NCI-H345 (cell line): Measurements from ENCODE around the gene MIP.
"Not testable (repeated sequence)": the region's sequence is repeated elsewhere in the genome, so short reads cannot be mapped to it uniquely, and the experiment has no call there.

Source experiments
- DNase-seq: peaks from one replicate; lab custom pipeline; 2025; lab: John Stamatoyannopoulos, UW

Gene MIP

DNA sequence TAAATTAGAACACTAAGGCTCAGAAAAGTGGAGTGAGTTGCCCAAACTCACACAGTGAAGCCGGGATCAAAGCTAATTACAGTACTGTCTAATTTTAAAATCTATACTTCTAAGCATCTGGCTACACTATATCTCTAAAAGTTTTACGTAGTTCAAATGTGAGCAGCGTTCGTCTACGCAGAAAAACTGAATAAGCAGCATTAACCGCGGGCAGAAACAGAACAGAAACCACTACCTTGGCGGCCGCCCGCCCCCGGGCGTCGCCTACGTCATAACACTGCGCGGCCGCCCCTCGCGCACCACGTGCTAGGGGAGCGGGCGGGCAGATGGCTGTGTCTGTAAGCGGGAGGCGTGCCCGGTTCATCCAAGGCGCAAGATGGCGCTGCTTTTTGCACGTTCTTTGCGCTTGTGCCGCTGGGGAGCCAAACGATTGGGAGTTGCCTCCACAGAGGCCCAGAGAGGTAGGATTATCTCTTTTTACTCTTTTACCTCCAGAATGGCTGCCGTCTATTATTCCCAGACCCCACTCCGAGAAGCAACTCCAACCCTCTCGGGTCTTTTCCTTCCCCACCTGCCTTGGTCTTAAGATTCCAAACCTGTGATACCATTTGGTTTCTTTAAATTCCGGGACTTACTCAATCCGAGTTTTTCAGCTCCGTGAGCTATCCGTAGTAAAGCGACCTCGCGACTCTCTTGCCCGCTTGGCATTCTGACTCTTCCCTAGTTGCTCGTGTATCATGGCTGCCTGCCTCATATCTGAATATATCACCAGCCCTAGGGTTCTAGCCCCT is 14.0 kb upstream of the MIP start, which contains the start of gene SPRYD4:
SPRYD4 (plus strand) TSS at position 363 of the 791 bp plus-strand sequence; CDS start at position 377, 14 bp downstream.
- peak; percentile 94 for DNase-seq

DNA sequence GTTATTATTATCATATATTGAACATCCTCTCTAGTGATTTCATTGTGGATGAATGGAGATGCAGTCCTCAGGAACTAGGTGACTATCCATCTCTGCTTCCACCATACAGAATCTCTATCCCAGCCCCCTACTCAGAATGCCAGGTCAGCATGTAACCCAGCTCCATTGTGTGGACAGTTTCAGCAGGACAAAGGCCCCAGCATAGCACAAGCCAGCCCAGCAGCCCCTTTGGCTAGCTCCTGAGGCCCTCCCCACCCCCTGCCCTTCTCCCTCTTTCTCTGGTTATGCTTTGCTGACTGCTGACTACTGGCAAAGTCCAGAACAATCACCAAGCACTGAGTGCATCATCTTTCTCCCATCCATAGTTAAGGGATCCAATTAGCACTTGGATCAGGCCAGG is 8.1 kb upstream of the MIP start:
- no peak for DNase-seq

DNA sequence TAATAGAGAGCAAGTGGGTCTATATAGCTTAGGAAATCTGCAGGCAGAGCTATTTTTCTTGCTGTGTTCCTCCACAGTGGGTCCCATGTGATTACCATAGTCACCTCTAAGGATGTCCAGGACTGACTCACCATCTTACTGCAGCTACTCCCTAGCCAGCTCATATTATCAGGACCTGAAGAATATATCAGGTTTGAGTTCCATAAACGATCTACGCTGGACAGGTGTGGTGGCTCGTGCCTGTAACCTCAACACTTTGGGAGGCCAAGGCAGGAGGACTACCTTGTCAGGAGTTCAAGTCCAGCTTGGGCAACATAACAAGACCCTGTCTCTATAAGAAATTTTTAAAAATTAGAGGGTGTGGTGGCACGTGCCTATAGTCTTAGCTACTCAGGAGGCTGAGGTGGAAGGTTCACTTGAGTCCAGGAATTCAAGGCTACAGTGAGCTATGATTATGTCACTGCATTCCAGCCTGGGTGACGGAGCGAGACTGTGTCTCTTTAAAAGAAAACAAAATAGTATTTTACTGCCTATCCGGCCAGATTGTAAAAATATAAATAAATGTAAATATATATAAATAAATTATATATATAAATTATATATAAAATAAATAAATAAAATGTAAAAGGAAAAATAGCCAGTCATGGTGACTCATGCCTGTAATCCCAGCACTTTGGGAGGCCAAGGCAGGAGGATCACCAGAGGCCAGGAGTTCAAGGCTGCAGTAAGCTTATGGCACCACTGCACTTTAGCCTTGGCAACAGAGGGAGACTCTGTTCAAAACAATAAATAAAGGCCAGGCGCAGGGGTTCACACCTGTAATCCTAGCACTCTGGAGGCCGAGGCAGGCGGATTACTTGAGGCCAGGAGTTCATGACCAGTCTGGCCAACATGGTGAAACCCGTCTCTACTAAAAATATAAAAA is 7.0 kb upstream of the MIP start:
- DNase-seq: no peak

DNA sequence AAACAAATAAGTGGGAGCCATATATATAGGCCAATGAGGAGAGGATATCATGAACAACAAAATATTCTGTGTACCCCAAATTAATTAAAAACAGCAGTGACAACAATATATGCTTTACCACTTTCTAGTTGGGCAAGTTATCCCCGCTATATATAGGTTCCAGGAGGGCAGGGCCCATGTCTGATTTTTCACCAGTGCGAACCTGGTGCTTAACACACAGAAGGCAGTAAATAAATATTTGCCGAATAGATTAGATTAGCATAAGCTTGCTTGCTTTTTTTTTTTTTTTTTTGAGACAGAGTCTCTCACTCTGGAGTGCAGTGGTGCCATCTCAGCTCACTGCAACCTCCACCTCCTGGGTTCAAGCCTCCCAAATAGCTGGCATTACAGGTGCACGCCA is 3.4 kb upstream of the MIP start:
- DNase-seq: no peak

DNA sequence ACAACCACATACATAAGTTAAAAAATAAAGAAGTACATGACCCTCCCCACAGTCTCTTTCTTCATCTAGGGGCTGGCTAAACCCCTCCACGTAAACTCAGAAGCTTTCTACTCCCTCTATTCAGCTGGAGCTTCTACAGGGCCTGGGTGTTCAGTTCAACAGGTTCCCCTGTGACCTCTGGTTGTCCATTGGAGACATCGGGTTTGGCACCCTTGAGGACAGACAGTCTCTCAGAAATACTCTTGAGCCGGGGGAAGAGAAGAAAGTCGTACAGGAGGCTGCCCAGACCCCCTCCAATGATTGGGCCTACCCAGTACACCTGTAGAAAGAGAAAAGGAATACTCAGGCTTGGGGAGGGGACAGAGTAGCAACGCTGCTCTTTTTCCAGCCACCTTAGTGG is 3.3 kb downstream of the MIP start:
- no peak for DNase-seq

DNA sequence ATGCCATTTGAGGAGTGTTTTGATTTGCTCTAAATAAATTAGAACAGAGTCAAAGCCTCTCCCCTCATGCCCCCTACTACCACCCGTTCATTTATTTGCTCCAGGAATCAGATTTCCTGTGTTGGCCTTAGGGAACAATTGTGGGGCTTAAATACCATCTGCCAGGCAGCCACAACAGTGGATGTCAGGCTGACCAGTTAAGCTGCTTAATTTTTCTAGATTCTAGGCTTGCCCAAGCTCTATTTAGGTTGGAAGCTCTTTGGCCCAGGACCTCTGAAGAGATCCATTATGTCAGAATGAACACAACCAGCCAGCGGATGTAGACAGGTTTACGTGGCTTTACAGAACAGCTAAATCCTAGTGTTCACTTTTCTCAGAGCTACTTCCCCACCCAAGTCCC is 4.2 kb downstream of the MIP start:
- DNase-seq: no peak

DNA sequence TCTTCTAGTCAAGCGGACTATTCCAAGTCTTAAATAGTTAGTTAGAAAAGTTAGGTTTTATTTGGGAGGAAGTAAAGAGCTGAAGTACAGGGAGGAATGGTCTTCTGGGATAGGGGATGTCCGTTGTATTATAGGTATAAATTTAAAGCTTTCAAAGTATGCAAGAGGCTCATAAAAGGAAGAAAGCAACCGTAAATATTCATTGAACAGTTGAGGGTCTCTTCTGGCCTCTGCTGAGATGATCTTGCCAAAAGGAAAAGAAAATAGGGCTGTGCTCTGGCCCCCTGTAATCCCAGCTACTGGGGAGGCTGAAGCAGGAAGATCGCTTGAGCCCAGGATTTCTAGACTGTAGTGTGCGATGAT is 4.9 kb downstream of the MIP start:
- DNase-seq: no peak

DNA sequence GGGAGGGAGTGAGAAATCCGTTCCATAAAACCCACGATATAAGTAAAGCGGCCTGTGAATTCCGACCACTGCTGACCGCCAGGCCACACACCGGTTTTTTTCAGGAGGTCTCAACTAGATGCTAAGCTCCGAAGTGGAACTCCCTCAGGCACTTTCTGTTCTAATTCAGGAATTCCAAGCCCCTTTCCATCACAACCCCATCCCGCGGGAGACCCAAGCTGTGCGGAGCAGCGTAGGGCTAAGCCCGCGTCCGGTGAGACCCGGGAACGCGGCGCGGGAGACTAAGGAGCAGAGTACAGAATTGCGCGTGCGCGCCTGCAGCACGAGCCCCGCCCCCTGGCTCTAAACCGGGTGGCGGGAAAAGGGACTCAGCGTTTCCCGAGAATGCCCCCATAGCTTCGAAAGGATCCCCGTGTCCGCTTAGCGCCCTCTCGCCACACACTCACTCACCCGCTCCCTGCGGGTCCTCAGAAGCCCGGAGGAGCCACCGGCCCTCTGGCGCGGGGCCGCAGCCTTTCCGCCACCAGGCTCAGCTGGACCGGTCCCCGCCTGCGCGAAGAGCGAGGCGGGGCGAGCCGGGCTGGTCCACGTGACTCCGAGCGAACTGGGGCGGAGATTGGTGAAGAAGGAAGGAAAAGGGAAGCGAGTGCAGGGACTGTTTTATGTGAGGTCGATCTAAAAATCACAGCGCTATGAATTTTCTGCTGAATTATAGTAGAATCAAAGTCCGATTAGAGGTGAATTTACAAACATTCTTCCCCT is 5.4 kb downstream of the MIP start, which contains the start of gene TIMELESS:
TIMELESS (minus strand) TSS at position 567 of the 762 bp plus-strand sequence. CDS start 15,256 bp downstream, outside the sequence.
- DNase-seq: peak; percentile 92

DNA sequence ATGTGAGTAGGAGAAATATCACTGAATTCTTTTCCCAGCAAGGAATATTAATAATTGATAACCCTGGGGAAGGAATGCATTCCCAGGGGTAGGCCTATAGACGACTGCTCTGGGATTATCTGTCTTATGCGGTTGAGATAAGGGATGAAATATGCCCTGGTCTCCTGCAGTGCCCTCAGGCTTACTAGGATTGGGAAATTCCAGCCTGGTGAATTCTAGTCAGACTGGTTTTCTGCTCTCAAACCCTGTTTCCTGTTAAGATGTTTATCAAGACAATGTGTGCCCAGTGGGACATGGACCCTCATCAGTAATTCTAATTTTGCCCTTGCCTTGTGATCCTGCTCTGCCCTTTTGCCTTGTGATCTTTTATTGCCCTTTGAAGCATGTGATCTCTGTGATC is 11.2 kb downstream of the MIP start:
- not testable (repeated sequence) for DNase-seq

DNA sequence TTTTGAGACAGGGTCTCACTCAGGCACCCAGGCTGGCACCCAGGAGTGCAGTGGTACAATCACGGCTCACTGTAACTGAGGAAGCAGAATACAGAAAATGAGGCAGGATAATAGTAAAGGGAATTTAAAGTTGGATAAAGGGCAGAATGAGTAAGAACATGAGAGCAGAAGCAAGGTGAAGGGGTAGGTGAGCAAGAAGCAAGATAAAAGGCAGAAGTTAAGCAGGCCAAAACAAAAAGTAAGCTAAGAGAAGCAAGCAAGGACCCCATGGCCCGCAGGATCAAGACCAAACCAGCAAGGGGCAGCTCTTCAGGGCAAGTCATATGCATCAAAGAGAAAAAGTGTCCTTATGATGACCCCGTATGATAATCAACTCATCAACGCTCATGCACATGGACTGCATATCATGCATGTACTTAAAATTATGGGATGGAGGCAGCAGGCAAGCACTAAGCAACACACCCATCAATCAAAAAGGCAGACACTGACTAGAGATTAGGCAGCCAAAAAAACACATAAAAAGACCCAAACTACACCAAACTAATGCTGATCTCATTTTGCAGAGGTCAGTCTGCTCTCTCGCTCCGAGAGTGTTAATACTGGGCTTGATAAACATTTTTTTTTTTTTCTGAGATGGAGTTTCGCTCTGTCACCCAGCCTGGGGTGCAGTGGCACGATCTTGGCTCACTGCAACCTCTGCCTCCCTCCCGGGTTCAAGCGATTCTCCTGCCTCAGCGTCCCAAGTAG is 16.9 kb downstream of the MIP start:
- no peak for DNase-seq

DNA sequence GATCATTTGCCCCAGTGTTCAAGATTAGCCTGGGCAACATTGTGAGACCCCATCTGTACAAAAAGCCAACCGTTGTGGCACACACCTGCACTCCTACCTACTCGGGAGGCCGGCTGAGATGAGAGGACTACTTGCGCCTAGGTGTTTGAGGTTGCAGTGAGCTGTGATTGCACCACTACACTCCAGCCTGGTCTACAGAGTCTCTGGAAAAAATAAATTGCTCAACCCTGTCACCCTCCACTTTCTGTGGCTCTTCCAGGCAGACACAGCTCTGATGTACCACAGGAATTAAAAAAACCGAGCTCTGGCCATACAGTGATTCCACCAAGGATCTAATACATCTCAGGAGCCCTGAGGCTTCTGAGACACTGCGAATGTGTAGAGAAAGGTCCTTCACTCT is 19.6 kb downstream of the MIP start:
- DNase-seq: no peak

DNA sequence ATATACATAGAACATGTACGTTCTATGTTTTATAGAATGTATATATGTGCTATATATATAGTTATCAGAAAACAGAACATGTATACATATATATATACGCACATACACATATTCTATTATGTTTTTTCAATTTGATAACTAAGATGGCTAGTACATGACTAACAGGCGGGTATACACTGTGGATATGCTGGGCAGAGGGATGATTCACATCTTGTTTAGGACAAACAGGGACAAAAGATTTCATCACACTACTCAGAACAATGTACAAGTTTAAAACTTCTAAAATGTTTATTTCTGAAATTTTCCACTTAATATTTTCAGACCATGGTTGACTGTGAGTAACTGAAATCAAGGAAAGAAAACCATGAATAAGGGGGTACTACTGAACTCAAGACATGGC is 22.6 kb downstream of the MIP start:
- DNase-seq: no peak

DNA sequence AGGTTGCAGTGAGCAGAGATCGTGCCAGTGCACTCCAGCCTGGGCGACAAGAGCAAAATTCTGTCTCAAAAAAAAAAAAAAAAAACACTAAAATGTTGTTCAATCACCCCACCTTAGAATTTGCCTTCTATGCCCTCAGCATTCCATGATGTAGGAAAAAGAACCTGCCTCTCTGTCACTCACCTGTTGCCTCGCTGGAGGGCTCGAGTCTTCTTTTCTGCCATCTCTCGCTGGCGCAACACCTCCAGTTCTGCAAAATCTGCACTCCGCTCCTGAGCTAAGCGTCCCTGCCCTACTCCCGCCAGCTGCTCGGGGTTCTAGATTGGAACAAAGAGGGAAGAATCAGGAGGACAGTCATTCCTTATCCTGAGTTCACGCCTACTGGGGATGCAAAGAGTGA is 23.2 kb downstream of the MIP start:
- DNase-seq: no peak

DNA sequence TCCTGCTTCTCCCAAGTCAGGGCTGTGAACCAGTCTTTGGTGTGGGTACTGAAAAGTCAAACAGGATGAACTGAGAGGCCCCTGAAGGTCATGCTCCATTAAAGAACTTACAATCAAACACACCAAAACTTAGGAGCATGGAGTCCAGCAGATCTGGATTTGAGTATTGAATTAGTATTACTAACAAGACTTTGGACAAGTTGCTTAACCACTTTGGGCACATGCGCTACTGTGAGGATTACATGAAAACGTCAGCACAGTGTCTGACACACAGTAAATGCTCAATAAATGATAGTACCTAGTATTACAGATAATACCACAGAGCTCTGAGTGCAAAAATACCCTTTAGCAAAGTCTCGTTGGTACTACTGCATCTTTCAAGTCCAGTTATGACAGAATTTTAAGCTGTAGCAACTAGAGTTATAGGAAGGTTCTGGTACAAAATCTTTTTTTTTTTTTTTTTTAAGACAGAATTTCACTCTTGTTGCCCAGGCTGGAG is 28.5 kb downstream of the MIP start:
- no peak for DNase-seq

DNA sequence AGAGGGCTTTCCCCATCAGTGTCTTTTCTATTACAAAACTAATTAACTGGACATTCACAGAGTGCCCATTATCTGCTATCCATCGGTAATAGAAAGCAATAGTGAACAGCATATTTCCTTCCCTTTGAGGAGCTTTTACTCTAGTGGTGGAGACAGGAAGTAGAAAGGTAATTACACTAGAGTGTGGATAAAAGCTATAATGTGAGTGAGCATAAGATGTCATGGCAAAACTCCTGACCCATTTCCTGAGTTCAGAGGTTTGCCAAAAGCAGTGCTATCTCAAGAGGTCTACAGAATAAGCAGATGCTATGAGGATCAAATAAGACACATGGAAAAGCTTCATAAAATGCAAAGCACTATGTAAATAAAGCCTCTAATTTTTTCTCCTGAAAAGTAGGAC is 29.3 kb downstream of the MIP start:
- no peak for DNase-seq

DNA sequence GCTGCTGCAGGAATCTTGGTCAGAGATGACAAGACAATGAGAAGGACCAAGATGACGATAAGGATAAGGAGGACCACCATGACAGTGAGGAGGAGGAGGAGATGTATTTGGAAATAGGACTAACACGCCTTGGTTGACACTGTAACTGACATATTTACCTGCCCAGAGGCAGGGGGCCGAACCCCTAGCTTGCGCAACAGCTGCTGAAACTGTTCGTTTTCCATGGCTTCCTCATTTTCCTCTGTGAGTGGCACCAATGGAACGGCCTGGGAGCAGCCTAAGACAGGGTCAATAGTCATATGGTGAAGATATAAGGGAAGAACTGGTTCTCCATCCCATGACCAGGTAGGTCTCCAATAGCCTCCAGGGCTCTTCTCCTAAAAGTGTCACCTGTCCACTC is 34.0 kb downstream of the MIP start:
- DNase-seq: no peak

DNA sequence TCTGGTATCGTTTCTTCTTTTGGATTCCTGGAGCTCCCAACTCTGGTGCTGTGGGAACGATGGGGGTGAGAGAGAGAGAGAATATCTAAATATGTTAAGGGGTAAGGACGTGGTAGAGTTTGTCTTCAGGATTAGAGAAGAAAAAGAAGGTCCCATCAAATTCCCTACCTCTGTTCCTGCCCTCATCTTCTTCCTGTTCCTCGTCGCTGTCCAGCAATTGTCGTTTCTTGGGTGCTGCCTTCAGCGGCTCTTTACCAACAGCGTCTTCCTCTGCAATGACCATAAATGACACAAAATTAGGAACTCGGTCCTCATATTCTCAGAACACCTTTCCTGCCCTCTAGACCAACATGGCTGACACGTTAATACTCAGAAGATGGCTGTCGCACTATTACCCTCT is 36.7 kb downstream of the MIP start:
- DNase-seq: no peak

DNA sequence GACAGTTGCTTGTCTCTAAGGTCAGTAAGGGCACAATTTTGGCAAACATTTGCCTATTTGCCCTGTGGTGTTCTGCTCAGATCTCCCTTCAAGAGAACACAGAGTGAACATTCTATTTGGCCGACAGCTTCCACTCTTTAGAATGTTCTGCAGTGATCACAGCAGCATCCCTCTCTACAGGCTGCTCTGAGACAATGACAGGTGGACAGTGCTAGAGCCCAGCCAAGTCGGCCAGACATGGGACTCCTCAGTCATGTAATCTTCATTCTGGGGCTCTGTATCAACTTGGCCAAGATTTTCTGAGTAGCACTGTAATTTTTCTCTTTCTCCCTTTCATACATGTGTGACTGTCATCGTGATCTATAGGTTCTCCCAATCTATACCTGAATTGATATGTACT is 40.1 kb downstream of the MIP start:
- no peak for DNase-seq

DNA sequence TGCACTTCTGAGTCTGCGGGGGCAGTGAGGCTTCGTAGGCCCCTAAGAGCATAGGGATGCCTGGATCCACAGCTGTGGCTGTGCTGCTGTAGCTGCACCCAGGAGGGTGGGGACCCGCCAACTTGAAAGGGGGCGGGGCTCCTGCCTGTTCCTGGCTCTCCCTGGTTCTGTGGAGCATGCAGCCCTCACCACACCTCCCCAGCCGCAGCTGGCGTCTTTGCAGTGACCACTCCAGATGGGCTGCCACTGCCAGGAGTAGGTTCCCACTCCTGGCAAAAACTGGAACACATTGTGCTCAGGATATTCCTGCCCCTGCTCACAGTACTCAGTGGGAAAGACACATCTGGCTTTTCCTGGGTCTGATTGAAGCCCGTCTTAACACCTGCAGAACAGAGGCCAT is 41.1 kb downstream of the MIP start:
- DNase-seq: no peak

DNA sequence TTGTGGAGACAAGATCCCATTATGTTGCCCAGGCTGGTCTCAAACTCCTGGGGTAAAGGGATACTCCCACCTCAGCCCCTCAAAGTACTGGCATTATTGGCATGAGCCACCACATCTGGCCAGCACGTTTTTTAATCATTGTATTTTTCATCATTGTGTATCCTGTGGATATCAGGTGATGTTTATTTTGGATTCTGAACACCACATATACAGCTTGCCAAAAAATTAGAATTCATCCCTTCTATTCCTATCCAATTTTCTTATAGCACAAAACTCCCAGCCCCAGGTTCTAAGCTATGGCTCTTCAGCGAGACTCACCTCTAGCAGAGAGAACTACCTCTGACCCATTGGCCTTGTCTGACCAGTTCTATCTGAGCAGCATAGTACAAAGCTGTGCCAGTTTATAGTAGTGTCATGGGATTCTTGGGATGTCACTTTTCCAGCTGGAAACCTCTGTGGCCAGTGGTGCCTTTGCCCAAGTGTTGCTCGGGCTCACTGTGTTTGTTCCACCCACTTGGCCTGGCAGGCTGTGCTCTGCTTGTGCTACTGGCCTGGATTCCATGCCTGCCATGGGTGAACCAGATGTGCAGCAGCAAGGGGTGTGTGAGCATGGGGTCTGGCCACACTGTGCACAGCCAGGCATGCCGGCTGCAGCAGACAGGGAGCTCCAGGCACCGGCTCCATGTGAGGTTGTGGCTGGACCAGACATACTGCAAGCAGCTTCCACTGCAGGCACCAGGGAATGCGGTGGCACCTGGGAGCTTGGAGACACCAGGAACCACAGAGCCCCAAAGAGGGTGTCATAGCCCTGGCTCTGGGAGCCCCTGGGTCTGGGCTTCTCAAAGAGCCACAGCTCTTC is 42.4 kb downstream of the MIP start:
- DNase-seq: no peak
